ENCODE measurements around the gene SLC9A8. TPM values are rescaled to one million over a fixed set of nuclear protein-coding genes. Genes with fewer than 3 reads are reported as not detected.

SLC9A8 gene
- total and polyA plus RNA-seq, 9 of the 15 experiments (the other 6 are each of a cell fraction or from before 2014, with no cell fraction given) = 0.56 to 9.7 (median 5.0) TPM

- no peak overlapping the region for H3K4me3 ChIP-seq
- in situ Hi-C loops (cut with MboI) (loop anchor here (25.0 kb wide), 1 partner anchor 555 kb away; no protein-coding TSS in a partner anchor), intact Hi-C loops (cut with micrococcal nuclease) (loop anchor here (5.0 kb wide), 1 partner anchor 350 kb away; no protein-coding TSS in a partner anchor)
- no TSS peak for BruUV-seq (replicated peaks)
- ChIA-PET CTCF (ENCODE audit: low intra/inter-chr PET ratio) (interaction anchor here (0.6 kb wide), 1 partner anchor 195 kb away, joined by 3 read pairs; no protein-coding TSS in a partner anchor), POLR2A (interaction anchor here (0.6 to 3.2 kb wide), 4 partner anchors 8 to 468 kb away, joined by 3 to 16 read pairs (median 4); no protein-coding TSS in a partner anchor)
- H3K79me2 ChIP-seq (ENCODE audit: control insufficient read depth, insufficient read depth, low read length) = no peaks in the 10 kb centered on the region
- WGBS (ENCODE audit: insufficient coverage, low coverage, missing lambda C conversion rate) = 68% methylated on average over 9 of the region's 9 CpGs
- H3K9me3 ChIP-seq (replicated peaks; ENCODE audit: control insufficient read depth, insufficient read depth, low read depth, low read length) = no peaks in the 10 kb centered on the region
- no peak overlapping the region for H2AFZ ChIP-seq (ENCODE audit: low read depth, low read length)
- DNase-seq (ENCODE audit: extremely low read depth in 1 of 4, low spot score in 3 of 4) (no peak), FAIRE-seq (no peak), ATAC-seq (no peak)
- peaks cover 8 to 40% of the 10 kb centered on the region in 2 experiments for H3K4me1 ChIP-seq (replicated peaks in 1 of 2; ENCODE audit: control insufficient read depth in 2 of 2, insufficient read depth in 2 of 2, low read length in 2 of 2)
- peaks cover 8% of the 10 kb centered on the region; the same call in 1 of the 2 replicates for H4K20me1 ChIP-seq (replicated peaks; ENCODE audit: control insufficient read depth, insufficient read depth, low read length)
- H3K9ac ChIP-seq (ENCODE audit: insufficient read depth in 1 of 2, low read depth in 2 of 2, low read length in 2 of 2) = peak overlapping the region in 1 of 2 experiments; percentile 87; a peak in 2 of 4 replicates
- H3K27me3 ChIP-seq (ENCODE audit: control insufficient read depth in 2 of 2, insufficient read depth in 2 of 2, low read length in 2 of 2) = no peaks in the 10 kb centered on the region
- no peak overlapping the region for H3K27ac ChIP-seq (ENCODE audit: extremely low read depth, low read depth, low read length)
- H3K4me2 ChIP-seq (ENCODE audit: insufficient read depth, low read length) = no peak overlapping the region
- TF ChIP-seq POLR2G (IDR thresholded peaks at IDR 0.05; ENCODE audit: low read depth, low read length) (peak; percentile 46; the same call in 1 of the 2 replicates), CREB3L1 (IDR thresholded peaks at IDR 0.05; ENCODE audit: borderline replicate concordance, low read depth) (no peak)
- peaks cover 4% of the 10 kb centered on the region for H3K9me1 ChIP-seq (ENCODE audit: control insufficient read depth, insufficient read depth, low read length)
- peaks cover 20% of the 10 kb centered on the region; the same call in 1 of the 3 replicates for H3K36me3 ChIP-seq (ENCODE audit: control insufficient read depth, insufficient read depth, low read length)
Observed at GRCh38 chr20:49892260-49892659, 79.6 kb downstream of the SLC9A8 start.

Data from K562 (cell line).